C4-2B (cell line): ENCODE data around the gene PGAP2.
A peak's percentile ranks its signal among the peaks of the same experiment; 100 is the strongest.

Experiments used
- H3K27ac ChIP-seq: fragments of 450-650 bp; 2 replicates; pipeline ENCODE4 v1.5.1; 2017
- ZFX ChIP-seq: fragments of 450-650 bp; IDR thresholded peaks from 2 replicates; pipeline ENCODE4 v1.6.1; 2017
- TF ChIP-seq, protein P1 (sequence below): fragments of 450-650 bp; conservative IDR thresholded peaks from 2 replicates; pipeline ENCODE4 v1.5.1; 2017; ENCODE audit warnings: mild to moderate bottlenecking

PGAP2 gene

DNA sequence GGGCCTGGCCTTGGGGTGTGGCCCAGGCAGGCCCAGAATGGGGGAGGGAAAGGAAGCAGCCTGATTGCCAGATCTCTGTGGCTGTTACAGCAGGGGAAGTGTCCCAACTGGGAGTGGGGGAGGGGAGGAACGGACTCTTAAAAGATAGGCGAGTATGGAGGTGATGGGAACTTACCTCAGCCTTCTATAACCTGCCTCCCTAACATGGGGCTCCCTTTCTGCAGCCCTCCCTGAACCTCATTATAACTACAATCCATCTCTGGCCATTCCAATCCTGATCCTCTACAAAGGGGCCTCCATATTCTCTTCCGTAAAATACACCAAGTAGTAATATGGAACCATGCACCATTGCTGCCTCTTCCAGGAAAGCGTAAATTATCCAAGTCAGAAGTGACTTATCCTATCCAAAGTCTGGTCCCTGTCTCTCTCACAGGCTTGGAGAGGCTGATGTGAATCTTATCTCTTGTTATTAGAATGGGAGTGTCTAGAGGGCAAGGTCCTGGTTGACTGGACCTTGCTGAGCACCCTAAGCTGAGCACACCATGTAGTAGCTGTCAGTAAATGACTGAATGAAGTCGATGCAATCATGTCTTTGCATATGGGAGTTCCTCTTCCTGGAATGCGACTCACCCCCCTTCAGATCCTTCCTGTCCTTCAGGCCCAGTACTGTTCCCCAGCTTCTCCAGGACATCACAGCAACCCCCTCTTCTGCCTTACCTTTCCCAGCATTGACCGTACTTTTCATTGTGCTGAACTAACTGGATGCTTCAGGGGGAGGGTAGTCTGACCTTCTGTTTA lies 26.5 kb downstream of the PGAP2 start:
- H3K27ac ChIP-seq, result no peak overlapping the region
- TF ChIP-seq ZFX, result no peak
- TF ChIP-seq, protein P1, sequence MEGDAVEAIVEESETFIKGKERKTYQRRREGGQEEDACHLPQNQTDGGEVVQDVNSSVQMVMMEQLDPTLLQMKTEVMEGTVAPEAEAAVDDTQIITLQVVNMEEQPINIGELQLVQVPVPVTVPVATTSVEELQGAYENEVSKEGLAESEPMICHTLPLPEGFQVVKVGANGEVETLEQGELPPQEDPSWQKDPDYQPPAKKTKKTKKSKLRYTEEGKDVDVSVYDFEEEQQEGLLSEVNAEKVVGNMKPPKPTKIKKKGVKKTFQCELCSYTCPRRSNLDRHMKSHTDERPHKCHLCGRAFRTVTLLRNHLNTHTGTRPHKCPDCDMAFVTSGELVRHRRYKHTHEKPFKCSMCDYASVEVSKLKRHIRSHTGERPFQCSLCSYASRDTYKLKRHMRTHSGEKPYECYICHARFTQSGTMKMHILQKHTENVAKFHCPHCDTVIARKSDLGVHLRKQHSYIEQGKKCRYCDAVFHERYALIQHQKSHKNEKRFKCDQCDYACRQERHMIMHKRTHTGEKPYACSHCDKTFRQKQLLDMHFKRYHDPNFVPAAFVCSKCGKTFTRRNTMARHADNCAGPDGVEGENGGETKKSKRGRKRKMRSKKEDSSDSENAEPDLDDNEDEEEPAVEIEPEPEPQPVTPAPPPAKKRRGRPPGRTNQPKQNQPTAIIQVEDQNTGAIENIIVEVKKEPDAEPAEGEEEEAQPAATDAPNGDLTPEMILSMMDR, result no peak

GRCh38 chr11:3835751-3836150 lies 27.4 kb downstream of the PGAP2 start:
- no peak overlapping the region for H3K27ac ChIP-seq
- TF ChIP-seq, protein P1, result no peak
- no peak for TF ChIP-seq ZFX

DNA sequence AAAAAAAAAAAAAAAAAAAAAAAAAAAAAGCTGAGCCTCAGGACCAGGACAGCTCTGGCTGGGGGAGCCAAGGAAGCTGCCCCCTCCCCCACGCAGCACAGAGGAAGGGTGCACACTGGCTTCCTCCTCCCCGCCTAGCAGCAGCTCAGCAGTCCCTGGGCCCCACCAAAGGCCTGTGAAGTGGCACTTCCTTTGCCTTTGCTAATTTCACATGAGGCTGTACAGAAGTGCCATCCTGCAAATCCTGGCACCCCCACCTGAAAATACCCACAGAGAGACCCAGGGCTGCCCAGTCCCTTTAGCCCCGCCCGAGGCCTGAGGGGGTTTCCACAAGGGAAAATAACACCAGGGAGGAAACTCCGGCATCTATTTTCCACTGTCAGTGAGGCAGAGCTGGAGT lies 28.5 kb downstream of the PGAP2 start:
- no peak overlapping the region for H3K27ac ChIP-seq
- TF ChIP-seq ZFX, result no peak
- TF ChIP-seq, protein P1, result no peak

DNA sequence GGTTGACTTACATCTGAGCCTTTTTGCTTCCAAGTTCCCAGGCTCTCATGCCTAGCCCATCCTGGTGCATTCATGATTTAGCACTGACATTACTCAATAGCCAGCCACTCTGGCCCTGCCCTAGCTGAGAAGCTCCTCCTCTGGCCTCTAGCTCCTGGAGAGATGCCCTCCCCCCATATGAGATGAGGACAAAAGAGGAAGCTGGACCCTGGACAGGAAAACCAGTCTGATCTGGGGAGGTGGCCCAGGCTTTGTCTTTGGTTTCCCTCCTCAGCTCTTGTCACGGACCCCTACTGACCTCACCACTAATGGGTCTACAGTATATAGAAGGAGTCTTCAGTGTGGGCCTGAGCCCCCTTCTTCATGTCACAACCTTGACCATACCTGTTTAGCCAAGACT lies 29.4 kb downstream of the PGAP2 start:
- TF ChIP-seq, protein P1, result no peak
- TF ChIP-seq ZFX, result no peak

GRCh38 chr11:3838504-3838903 lies 30.1 kb downstream of the PGAP2 start:
- no peak for TF ChIP-seq ZFX
- TF ChIP-seq, protein P1, result no peak

More for the DNA sequence above, 29.4 kb downstream of the PGAP2 start:
- H3K27ac ChIP-seq, result no peak overlapping the region

DNA sequence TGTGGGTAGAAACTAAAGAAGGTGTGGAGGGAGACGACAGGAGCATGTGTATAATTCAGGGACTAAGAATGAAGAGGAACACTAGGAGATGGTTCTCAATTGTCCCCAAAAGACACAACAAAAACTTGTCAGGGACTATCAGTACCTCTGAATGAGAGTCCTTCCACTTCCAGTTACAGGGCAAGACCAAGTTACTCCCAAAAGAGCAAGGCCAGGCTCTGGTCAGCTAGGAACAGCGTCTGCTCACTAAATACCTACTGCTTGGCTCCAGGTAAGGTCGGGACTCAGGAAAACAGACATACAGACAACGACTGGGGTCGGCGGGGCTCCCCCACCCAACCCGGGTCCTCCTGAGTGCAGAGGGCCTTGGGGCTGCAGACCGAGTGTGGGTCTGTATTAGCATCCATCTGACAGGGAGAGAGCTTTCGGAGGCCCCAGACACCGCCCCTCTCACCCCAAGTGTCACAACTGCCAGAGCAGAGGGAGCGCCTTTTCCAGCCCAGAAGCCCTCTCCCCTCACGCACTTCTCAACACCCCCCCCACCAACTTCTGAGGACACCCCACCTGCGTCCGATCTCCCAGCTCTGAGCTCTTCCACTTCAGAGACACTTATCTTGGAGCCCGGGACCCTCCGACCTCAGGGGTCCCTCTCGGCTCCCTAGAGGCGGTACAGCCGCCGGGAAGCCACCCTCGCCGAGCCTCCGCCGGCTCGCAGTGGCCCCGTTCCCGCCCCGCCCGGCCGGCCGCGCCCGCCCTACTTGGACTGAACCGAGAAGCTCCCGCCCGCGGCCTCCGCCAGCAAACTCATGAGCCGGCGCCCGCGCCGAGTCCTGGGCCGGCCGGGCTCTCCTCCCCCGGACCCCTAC lies 31.9 kb downstream of the PGAP2 start:
- TF ChIP-seq, protein P1, result no peak
- TF ChIP-seq ZFX, result no peak
- H3K27ac ChIP-seq, result peak overlapping the region; percentile 92

More at GRCh38 chr11:3838504-3838903, 30.1 kb downstream of the PGAP2 start:
- no peak overlapping the region for H3K27ac ChIP-seq
